ENCODE data around the gene CYP2W1.
A peak's percentile ranks its signal among the peaks of the same experiment; 100 is the strongest.

The CYP2W1 gene

DNA sequence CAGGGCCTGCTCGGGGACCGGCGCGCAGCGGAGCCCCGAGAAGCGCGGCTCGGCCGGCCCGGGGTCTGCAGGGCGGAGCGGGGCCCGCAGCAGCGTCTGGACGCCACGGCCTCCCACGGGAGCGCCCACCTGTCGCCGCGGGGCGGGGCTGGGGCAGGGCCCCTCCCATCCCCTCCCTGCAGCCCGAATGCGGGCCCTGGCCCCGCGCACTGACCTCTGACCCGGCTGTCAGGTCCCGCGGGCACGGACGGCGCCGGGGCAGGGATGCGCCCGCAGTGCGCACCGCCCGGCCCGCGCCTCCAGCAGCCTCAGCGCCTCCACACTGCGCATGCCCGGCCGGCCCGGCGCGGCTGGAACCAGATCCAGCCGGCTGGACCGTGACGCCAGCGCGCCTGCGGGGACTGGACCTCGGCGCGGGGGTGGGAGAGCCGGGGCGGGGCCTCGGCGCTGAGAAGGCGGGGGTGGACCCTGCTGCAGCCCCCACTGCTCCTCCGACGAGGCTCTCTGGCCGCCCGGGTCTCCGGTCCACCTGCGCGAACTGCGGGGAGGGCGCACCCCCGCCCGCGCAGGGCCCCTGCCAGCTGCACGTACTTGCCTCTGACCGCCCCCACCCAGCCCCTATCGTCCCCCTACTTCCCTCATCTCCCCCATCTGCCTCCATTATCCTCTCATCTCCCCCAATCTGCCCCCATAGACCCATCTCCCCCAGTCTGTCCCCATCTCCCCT is 45.2 kb downstream of the CYP2W1 start:
- TF ChIP-seq, protein P1, sequence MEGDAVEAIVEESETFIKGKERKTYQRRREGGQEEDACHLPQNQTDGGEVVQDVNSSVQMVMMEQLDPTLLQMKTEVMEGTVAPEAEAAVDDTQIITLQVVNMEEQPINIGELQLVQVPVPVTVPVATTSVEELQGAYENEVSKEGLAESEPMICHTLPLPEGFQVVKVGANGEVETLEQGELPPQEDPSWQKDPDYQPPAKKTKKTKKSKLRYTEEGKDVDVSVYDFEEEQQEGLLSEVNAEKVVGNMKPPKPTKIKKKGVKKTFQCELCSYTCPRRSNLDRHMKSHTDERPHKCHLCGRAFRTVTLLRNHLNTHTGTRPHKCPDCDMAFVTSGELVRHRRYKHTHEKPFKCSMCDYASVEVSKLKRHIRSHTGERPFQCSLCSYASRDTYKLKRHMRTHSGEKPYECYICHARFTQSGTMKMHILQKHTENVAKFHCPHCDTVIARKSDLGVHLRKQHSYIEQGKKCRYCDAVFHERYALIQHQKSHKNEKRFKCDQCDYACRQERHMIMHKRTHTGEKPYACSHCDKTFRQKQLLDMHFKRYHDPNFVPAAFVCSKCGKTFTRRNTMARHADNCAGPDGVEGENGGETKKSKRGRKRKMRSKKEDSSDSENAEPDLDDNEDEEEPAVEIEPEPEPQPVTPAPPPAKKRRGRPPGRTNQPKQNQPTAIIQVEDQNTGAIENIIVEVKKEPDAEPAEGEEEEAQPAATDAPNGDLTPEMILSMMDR (conservative IDR thresholded peaks at IDR 0.05; ENCODE audit: low read depth, low read length), result no peak
- H3K4me3 ChIP-seq (ENCODE audit: low read length), result peak overlapping the region; percentile 52
- DNase-seq (ENCODE audit: low read depth), result no peak

DNA sequence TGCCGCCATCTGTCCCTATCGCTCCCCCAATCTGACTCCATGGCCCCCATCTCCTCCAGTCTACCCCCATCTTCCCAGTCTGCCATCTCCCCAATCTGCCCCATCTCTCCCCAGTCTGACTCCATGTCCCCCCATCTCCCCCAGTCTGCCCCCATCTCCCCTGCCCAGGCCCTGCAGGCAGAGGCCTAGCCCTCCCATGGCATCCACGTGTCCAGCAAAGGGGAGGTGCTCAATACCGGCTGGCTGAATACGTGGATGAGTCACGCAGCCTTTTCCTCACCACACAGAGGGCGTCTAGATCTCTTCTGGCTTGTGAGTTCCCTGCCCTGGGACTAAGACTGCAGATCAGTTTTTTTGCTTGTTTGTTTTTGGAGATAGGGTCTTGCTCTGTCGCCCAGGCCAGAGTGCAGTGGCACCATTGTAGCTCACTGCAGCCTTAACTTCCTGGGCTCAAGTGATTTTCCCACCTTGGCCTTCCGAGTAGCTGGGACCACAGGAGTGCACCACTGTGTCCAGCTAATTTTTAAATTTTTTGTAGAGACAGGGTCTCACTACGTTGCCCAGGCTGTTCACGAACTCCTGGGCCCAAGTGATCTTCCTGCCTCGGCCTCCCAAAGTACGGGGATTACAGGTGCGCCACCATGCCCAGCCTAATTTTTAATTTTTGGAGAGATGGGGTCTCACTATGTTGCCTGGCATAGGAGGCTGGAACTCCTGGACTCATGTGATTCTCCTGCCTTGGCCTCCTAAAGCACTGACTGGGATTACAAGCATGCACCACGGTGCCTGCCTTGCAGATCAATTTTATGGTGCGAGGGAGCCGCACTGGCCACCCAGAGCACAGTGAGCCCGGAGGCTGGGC is 46.0 kb downstream of the CYP2W1 start:
- peak overlapping the region; percentile 36 for H3K4me3 ChIP-seq (ENCODE audit: low read length)
- peak; percentile 92 for DNase-seq (ENCODE audit: low read depth)
- TF ChIP-seq, protein P1 (conservative IDR thresholded peaks at IDR 0.05; ENCODE audit: low read depth, low read length), result no peak

DNA sequence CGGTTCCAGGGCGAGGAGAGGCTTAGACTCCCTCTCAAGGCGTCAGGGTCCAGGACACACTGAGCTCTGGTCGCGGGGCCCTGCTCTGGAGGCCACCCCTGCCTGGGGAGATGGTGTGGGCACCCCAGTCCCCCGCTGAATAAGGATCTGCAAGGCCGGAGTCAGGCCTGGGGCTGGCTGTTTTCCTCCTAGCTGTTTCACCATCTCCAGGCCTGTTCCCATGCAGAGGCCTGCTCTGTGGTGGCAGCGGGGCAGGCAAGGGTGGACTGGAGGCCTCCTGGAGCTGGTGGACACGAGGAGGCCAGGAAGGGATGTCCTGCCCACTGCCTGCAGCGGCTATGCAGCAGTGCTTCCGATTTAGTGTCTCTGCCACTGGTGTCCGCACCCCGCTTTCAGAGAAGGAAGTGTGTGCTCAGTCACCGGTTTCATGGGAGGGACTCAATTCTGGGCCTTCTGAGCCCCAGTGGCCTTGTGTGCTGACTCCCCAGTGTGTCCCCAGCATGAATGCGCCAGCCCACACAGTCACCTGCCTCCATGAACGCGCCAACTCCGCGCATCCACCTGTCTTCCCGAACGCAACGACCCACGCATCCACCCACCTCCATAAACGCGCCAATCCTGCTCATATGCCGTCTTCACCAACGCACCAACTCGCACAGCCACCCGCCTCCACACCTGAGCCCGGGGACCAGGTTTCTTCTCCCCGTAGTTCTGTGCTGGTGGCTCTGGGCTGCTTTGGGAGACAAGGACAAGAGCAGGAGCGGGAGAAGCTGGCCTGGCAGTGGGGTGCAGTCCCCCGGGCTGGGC is 46.9 kb downstream of the CYP2W1 start:
- TF ChIP-seq, protein P1 (conservative IDR thresholded peaks at IDR 0.05; ENCODE audit: low read depth, low read length), result no peak
- H3K4me3 ChIP-seq (ENCODE audit: low read length), result no peak overlapping the region

DNA sequence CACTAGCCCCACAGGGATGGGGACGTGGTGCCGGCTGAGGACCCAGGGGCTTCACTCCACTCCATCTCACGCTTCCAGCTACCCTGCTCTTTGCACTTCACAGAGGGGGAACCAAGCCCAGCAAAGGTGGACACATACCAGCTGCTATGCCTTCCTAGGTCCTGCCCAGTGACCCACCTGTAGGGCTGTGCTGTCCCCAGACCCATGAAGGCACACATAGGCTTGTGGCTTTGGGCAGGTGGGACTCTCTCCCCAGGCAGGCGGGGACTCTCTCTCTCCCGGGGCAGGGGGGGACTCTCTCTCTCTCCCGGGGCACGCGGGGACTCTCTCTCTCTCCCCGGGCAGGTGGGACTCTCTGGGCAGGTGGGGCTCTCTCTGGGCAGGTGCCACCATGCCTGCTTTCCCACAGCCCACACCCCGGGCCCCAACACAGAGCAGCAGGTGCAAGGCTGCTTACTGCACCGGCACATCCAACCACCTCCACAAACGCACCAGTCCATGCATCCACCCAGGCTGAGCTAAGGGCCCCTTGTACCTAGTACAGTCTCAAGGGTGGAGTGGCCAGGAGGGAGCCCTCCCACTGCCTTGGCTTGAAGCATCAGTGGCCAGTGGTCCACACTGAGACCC is 47.6 kb downstream of the CYP2W1 start:
- no peak overlapping the region for H3K4me3 ChIP-seq (ENCODE audit: low read length)
- DNase-seq (ENCODE audit: low read depth), result no peak
- TF ChIP-seq, protein P1 (conservative IDR thresholded peaks at IDR 0.05; ENCODE audit: low read depth, low read length), result no peak

More for the DNA sequence above, 46.9 kb downstream of the CYP2W1 start:
- no peak for DNase-seq (ENCODE audit: low read depth)

DNA sequence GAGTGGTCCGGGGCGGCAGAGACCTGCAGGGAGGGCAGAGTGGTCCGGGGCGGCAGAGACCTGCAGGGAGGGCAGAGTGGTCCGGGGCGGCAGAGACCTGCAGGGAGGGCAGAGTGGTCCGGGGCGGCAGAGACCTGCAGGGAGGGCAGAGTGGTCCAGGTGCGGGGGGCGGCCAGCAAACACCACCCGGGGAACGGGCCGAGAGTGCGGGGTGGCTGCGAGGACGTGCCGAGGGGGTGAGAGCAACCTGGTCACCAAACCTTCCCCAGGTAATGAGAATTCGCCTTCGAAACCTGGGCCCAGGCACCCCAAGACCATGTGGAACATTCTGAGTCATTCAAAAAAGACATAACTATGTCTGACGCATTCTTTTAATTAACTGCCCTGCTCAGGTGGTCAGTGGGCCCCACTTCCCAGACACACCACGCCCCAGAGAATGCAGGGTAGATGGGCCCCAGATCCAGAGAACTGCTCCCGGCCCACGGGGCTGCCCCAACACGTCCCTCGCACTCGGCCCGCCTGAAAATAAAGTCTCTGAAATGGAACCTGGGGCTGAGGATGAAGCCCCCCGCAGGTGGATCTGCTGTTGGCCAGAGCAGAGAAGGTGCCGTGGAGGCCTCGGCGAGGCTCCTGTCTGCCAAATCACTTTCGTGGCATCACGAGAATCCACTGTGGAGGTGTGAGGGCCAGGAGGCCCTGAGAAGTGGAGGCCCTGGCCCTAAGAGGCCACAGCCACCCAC is 48.9 kb downstream of the CYP2W1 start:
- TF ChIP-seq, protein P1 (conservative IDR thresholded peaks at IDR 0.05; ENCODE audit: low read depth, low read length), result no peak
- no peak for DNase-seq (ENCODE audit: low read depth)
- no peak overlapping the region for H3K4me3 ChIP-seq (ENCODE audit: low read length)
